Measurements from ENCODE around the gene CISTR.

DNA sequence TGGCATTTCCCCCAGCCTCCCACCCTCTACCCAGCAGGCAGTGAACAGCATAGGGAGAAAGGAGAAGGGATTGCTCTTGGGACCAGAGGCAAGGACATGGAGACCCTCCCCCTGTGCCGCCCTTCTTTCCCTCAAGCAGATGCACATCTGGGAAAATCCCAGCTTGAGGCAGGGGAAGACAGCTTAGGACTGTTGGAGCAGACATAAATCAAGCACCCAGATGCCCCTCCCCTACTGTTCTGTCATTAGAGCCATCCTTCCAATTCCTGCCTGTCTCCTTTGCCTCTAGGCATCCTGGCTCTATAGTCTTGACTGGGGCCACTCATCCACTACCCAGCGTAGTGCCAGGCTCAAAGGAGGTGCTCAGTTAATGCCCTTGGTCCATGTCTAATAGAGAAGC, 7.5 kb upstream of the CISTR start:
- no peak for TF ChIP-seq POLR2AphosphoS5 (IDR thresholded peaks at IDR 0.05; ENCODE audit: insufficient read depth, low read depth, low read length)
- TF ChIP-seq POLR2A (IDR thresholded peaks at IDR 0.05; ENCODE audit: low read depth, low read length): no peak
- TF ChIP-seq, protein P1, sequence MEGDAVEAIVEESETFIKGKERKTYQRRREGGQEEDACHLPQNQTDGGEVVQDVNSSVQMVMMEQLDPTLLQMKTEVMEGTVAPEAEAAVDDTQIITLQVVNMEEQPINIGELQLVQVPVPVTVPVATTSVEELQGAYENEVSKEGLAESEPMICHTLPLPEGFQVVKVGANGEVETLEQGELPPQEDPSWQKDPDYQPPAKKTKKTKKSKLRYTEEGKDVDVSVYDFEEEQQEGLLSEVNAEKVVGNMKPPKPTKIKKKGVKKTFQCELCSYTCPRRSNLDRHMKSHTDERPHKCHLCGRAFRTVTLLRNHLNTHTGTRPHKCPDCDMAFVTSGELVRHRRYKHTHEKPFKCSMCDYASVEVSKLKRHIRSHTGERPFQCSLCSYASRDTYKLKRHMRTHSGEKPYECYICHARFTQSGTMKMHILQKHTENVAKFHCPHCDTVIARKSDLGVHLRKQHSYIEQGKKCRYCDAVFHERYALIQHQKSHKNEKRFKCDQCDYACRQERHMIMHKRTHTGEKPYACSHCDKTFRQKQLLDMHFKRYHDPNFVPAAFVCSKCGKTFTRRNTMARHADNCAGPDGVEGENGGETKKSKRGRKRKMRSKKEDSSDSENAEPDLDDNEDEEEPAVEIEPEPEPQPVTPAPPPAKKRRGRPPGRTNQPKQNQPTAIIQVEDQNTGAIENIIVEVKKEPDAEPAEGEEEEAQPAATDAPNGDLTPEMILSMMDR (IDR thresholded peaks at IDR 0.05; ENCODE audit: extremely low read depth in 1 of 2, insufficient read depth in 1 of 2, low read depth in 1 of 2, low read length in 2 of 2): no peak
- TF ChIP-seq EZH2 (IDR thresholded peaks at IDR 0.05; ENCODE audit: borderline replicate concordance, low read depth, low read length, severe bottlenecking): no peak
- TF ChIP-seq FOS (IDR thresholded peaks at IDR 0.05; ENCODE audit: borderline replicate concordance, insufficient read depth, low read length): no peak
- TF ChIP-seq, protein P2, sequence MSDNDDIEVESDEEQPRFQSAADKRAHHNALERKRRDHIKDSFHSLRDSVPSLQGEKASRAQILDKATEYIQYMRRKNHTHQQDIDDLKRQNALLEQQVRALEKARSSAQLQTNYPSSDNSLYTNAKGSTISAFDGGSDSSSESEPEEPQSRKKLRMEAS (IDR thresholded peaks at IDR 0.05; ENCODE audit: insufficient read depth, insufficient read length): no peak
- TF ChIP-seq MYC (IDR thresholded peaks at IDR 0.05; ENCODE audit: low read depth, low read length): no peak

All from endothelial cell of umbilical vein (primary cell).